Amniotic epithelial cell (primary cell): ENCODE data around the gene OGG1.
A peak's percentile ranks its signal among the peaks of the same experiment; 100 is the strongest.

ENCODE experiments used
- DNase-seq: peaks from one replicate; pipeline ENCODE4 v3.0.0-alpha.2; 2010; ENCODE audit warnings: low read depth

OGG1 gene

DNA sequence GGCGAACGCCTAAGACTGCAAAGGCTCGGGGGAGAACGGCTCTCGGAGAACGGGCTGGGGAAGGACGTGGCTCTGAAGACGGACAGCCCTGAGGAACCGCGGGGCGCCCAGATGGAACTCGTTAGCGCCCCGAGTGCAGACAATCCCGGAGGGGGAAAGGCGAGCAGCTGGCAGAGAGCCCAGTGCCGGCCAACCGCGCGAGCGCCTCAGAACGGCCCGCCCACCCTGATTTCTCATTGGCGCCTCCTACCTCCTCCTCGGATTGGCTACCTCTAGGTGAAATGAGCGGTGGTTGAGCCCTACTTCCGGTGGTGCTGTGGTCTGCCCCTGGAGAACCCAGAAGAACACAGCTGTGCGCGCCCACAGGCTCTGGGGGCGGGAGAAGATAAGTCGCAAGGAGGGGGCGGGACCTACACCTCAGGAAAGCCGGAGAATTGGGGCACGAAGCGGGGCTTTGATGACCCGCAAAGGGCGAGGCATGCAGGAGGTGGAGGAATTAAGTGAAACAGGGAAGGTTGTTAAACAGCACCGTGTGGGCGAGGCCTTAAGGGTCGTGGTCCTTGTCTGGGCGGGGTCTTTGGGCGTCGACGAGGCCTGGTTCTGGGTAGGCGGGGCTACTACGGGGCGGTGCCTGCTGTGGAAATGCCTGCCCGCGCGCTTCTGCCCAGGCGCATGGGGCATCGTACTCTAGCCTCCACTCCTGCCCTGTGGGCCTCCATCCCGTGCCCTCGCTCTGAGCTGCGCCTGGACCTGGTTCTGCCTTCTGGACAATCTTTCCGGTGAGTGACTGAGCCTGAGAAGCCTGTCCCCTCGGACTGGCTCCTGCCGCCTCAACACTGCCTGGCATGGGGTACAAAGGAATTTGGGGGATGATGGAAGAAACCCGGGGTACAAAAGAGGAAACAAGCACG lies at the start of gene OGG1:
TSS of gene OGG1 (plus strand) at position 308 of the 911 bp plus-strand sequence. CDS start at position 643, 335 bp downstream.
- DNase-seq: peak; percentile 98

DNA sequence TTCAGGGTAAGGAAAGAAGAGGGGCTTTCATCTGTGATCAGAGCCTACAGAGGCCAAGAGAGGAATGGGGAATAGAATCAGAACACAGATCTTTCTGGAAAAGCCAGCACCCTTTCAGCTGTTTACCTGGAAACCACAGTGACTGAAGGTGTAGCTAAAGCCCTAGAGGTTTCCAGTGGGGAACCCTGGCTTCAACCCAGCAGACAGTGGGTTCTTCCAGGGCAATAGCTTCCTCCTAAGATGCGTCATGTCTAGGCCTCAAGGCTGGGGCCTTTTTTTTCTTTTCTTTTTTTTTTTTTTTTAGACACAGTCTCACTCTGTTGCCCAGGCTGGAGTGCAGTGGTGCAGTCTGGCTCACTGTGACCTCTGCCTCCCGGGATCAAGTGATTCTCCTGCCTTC lies 49.2 kb upstream of the OGG1 start:
- no peak for DNase-seq

DNA sequence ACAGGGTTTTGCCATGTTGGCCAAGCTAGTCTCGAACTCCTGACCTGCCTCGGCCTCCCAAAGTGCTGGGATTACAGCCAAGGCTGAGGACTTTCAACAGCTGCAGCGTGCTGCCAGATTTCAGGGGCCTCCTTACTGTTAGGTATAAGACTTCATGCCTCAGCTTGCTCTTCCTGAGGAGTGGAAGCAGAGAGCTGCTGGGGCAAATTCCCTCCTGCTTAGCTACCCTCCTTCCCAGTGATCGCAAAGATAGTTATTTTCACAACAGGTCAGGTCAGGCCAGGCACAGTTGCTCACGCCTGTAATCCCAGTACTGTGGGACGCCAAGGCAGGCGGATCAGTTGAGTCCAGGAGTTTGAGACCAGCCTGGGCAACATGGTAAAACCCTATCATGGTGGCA lies 48.7 kb upstream of the OGG1 start:
- DNase-seq: no peak

DNA sequence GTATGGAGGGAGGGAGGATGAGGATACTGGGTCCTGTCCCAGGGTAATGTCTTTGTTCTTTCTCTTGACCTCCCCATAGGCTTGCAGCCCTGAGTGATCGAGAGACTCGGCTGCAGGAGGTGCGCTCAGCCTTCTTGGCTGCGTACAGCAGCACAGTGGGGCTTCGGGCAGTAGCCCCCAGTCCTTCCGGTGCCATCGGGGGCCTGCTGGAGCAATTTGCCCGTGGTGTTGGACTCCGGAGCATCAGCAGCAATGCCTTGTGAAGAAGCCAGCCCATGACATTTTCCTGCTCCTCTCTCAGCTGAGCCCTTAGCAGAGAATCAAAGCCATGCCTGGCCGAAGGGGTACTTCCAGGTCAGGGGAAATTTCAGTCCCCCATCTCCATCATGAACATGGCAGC lies 48.0 kb upstream of the OGG1 start:
- DNase-seq: no peak

DNA sequence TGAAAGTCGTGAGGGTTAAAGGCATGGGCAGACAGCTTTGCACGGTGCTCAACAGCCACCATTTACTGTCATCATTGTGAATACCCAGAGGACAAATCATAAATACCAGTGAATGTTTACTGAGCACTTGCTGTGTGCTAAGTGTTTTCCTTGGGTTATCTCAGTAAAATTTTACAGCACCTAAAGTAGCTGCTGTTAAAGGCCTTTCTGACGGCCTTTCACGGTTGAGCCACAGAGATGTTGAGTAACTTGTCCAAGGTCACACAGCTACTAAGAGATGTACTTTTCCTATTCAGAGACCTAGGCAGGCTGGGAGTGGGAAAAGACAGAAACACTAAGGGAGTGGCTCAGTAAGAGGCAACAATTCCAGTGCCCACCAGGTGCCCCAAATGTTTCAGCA lies 46.5 kb upstream of the OGG1 start:
- no peak for DNase-seq

DNA sequence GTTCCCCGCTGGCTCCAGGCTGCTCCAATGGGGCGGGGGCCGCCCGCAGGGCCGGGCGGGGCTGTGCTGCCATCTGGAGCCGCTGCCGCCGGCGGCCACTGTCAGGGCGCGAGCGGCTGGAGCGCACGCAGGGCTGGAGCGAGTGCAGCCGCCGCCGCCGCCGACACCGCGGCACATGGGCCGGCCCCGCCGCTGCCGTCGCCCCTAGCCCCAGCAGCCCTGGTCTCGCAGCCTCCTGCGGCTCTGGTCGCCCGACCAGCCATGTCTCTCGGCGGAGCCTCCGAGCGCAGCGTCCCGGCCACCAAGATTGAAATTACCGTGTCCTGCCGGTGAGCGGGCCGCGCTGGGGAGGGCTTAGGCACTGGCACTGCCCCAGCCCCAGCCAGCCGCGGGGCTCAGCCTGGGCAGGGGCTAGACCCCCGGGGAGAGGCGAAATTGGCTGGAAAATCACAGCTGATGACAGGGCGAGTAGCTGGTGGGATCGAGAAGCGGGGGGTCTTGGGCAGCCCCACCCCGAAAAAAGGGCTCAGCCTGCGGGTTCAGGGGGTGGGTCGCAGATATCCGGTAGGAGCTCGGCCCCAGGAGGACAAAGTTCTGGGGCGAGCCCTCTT lies 45.9 kb upstream of the OGG1 start, which contains the start of gene CPNE9:
TSS of gene CPNE9 (plus strand) at position 98 of the 611 bp plus-strand sequence. CDS start at position 262, 164 bp downstream.
- DNase-seq: no peak

DNA sequence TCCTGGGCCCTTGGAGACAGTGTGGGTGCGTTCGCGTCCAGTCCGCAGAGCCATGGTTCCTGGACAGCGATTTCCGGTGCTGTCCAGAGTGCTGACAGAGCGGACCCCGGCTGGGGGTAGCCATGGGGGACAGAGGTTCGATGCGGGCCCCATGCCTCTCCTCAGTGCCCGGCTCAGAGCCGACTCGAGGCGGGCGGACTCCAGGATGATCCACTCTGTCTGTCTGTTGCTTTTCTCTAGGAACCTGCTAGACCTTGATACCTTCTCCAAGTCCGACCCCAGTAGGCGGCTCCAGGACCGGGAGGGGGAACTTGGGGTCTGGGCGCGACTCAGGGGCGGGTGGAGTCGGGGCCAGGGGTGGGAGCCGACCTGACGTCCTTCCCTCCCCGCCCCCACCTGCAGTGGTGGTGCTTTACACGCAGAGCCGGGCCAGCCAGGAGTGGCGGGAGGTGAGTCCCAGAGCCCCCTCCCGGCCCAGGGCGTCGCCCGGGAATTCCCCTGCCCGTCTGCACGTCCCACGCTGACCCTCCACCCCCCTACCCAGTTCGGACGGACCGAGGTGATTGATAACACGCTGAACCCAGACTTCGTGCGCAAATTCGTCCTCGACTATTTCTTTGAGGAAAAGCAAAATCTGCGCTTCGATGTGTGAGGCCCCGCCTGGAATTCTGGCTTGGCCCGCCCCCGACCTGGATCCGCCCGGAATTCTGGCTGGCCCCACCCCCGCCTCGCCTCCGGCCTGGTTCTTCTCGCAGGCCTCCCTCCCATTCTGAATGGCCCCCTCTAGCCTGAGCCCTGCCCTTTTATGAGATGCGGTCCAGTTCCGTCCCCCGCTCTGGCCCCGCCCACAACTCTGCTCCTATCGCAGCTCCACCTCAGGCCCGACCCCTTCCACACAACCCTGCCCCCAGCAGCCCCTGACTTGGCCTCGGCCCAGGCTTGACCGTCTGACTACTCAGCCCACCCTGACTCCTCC lies 45.1 kb upstream of the OGG1 start:
- DNase-seq: peak; percentile 20

DNA sequence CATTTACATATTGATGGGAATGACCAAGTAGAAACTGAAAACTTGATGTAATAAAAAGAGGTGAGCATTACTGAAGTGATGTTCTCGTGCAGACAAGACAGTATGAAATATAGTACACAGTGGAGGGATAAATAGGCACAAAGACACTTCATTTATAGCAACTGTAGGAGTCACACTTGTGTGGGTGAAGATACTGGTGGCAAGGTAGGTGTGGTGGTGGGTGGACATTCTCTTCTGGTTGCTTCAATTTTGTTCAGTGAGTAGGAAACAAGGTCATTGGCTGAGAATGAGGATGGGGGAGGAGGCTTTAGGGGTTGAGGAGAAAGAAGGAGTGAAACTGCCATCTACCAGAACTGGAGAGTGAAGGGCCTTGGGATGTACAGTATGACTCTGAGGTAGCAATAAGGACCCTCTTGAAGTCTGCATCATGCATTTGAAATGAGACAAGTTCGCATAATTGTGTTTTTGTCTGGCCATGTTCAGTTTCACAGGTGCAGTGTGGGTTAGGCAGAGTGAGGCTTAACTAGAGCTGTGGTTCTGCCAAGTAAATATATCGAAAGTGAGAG lies 39.5 kb upstream of the OGG1 start:
- no peak for DNase-seq

DNA sequence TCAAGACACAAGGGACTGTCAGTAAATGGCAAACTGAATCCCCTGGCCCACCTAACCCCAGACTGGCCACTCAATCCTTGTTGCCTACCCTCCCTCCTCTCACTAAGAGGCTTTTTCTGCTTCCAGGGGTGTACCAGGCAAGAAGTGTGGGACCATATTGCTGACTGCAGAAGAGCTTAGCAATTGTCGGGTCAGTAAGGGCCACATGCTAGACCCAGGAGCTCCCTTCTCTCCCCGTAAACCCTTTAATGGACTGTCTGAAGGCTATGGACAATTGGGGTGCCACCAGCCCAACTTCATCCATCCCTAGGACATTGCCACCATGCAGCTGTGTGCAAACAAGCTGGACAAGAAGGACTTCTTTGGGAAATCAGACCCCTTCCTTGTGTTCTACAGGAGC lies 37.3 kb upstream of the OGG1 start:
- no peak for DNase-seq

DNA sequence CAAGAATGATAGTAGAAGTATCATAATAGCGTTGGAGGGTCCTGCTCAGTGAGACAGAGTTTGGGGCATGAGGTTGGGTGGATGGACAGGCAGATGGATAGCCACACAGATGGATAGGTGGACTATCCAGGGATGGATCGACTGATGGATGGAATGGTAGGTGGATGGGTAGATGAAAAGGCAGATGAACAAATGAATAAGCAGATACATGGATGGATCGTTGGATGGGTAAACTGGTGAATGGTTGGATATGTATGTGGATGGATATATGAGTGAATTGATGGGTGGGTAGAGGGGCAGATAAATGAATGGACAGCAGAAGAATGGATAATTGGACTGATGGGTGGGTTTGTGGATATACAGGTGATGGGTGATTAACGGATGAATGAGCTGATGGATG lies 36.6 kb upstream of the OGG1 start:
- no peak for DNase-seq

DNA sequence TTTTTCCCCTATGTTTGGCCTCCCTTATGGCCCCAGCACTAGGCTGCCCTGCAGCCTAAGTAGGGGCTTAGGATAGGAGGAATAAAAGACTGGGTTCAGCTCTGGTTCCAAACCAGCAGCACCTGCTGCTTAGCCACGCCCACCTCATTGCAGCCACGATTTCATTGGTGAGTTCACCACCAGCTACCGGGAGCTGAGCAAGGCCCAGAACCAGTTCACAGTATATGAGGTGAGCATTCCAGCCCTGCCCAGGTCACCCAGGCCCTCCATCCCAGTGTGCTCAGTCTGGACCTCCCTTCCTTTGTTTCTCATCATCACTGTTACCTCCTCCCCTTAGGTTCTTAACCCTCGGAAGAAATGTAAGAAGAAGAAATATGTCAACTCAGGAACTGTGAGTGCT lies 34.6 kb upstream of the OGG1 start:
- DNase-seq: no peak

DNA sequence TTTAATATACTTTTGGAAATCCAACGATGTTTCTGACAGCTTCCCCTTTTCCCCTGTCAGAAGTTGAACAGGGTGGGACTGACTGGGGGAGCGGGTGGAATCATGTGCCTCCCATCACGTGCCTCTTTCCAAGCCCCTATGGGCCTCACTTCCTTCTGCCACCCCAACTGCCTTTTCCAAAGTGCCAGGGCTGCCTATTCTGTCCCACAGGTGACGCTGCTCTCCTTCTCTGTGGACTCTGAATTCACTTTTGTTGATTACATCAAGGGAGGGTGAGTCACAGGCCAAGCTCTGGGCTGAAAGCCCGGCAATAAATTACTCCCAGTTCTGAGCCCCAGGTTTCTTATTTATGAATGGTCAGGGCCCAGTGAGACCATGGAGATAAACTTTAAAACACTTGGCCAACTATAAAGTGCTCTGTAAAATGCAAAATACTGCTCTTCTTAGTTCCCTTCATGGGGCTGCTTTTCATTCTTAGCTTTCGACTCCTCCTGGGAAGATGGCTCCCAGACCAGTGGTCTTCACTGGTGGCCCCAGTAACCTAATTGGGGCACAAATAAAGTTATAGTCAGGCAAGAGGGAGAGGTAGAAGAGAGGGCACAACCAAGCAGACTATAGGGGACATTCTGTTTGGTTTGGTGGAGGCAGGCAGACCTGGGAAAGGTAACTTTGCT lies 33.9 kb upstream of the OGG1 start:
- DNase-seq: peak; percentile 93

DNA sequence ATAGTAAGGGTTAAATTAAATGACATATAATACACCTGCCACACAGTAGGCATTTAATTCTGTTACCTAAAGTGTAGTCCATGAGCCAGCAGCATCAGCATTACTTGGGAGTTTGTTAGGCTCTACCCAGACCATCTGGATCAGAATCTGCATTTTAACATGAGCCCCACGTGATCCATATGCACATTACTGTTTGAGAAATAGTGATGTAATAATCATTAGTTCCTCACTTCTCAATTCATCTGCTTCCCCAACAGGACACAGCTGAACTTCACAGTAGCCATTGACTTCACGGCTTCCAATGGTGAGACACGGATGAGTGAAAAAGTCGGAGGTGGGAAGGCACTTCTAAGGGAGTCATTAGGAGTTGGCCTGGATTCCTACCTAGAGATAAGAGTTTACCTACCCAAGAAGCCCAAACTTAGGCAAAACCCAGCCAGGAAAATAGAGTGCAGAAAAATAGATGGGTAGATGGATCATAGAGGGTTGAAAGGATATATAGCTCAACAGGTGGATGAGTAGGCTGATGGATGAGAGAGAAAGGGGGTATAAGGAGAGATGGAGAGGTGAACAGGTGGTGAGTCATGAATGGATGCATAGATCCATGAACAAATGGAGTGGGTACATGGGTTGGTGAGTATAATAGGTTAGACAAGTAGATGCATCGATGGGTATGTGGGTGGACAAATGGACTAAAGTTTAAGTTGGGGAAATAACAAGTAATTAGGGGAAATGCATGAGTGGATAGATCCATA lies 32.8 kb upstream of the OGG1 start:
- DNase-seq: no peak

DNA sequence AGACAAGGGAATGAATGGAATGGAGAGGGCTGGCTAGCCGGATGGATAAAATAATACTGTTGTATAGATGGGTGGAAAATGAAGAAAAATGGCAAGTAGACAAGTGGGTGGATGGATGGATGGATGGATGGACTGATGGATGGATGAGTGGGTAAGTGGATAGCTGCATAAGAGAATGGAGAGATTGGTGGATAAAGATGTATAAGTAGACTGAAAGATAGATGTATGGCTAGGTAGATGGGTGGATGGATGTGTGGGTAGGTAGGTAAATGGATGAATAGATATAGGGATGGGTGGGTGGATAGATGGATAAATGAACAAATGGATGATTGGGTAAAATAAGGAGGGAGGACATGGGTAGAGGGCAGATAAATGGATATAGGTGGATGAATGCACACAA lies 32.2 kb upstream of the OGG1 start:
- no peak for DNase-seq

DNA sequence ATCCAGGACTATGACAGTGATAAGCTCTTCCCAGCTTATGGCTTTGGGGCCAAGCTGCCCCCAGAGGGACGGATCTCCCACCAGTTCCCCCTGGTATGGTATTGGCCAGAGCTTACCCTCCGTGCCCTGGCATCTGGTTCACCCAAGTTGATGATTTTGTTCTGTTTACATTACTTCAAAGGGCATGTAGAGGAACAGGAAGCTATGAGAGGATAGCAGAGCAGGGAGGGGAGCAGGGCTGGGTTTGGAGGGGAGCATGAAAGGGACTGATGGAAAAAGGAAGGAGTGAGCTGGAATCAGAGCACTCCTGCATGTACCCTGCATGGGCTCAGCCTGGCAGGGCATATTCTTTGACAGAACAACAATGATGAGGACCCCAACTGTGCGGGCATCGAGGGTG lies 31.6 kb upstream of the OGG1 start:
- no peak for DNase-seq

DNA sequence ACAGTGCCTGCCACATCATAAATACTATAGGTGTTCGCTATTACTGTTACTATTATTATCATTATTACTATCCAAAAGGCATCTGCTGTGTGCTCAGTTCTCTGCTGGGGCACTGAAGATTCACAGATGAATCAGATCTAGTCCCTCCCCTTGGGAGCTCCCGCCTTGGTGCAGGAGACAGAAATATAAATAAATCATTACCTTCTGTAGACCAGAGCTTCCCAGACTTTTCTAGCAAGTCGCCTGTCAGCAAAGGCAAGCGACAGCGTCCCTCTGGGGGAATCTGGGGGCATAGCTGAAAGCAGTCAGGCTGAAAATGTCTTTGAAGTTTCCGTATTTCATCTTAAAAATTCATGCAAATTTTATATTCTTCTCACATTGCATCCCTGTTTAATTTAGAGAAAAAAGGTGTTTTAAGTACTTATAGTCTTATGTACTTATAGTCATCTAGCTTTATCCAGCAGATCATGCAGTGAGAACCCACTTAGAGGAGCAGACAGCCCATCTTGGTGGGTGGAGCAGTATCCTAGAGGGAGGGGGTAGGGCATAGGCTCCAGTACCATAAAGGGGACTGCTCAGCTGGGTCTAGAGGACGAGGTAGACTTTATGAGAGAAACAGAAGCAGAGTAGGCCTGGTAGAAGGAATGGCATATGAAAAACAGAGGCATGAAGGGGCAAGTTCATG lies 28.6 kb upstream of the OGG1 start:
- peak; percentile 20 for DNase-seq

DNA sequence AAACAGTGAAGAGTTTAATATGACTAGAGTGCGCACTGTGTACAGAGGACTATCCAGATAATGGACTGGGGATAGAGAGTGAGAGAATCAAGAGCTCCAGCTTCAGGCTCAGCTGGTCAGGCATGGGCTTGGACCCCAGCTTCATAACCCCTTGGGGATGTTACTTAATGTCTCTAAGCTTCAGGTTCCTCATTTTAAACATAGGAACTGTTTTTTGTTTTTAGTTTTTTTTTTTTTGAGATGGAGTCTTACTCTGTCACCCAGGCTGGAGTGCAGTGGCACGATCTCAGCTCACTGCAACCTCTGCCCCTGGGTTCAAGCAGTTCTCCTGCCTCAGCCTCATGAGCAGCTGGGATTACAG lies 28.1 kb upstream of the OGG1 start:
- DNase-seq: no peak

DNA sequence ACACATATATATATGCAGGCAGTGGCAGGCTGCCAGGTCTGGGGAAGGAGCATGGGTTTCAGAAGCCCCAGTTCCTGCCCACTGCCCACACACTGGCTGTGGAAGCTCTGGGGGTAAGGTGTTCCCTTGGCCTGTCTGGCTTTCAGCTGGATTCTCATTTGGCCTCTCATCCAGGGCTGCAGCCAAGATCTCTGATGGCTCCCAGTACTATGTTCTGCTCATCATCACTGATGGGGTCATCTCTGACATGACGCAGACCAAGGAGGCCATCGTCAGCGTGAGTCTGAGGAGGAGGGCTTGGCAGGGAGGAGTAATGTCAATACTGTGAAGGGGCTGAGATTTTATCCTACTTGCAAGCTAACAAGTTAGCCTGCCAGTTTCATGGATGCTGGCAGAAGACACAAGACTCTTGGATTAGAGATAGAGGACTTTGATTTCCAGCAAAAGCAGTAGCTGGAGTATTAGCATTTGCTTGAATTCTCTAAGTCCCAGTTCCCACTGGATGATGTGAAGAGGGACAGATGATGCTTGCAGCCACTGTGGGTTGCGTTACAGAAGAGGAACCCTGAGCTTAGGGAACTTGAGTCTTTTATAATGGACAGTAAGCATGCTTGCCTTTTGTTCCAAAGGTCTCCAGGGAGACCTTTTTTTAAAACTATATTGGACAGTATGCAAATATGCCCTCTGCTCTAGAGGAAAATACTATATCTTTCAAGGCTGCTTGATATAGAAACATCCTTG lies 23.8 kb upstream of the OGG1 start:
- DNase-seq: no peak

DNA sequence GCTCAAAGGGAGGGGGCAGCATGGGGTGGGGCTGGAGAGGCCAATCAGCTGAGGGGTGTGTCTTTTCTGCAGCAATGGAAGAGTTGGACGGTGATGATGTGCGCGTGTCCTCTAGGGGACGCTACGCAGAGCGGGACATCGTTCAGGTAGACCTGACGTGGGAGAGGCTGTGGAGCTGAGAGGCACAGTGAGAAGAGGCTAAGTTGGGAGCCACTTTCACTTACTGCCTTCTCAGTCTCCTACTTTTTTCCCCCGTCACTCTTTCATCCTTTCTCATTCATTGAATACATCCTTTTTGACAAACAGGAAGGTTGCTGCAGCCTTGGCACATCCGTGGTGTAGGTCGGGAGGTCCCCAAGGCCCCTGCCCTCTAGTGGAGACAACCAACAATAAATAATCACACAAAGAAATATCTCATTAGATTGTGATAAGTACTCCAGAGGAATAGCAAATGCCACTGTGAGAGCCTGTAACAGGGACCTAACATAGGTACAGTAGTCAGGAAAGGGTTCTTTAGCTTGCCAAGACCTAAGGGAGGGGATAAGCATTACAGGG lies 22.6 kb upstream of the OGG1 start:
- DNase-seq: no peak
